ENCODE measurements around the gene NUP54.

DNA sequence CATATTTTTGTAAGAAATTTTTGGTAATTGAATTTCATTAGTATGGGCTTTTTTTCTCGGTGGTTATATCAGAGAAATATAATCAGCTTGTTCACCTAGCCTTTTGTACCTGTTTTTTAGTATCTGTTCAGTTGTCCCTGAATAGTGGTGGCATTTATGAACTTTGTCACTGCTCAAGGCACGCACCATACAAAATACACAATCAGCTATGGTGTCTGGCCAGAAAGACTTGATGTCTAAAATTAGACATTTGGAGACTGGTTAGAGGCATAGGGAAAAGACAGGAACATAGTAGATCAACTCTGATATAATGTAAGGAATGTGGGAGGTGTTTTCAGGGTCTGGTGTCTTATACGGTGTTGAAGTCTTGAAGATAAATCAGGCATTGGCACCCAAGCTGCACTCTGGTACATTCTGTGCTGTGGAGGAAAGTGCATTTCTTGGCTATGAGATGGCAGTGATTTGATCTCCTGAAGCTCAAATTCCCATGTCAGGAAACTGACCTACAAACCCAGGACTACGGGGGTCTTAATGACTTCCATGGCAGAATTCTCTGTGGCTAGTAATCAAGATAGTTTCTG, 70.1 kb downstream of the NUP54 start:
- TF ChIP-seq, protein P1, sequence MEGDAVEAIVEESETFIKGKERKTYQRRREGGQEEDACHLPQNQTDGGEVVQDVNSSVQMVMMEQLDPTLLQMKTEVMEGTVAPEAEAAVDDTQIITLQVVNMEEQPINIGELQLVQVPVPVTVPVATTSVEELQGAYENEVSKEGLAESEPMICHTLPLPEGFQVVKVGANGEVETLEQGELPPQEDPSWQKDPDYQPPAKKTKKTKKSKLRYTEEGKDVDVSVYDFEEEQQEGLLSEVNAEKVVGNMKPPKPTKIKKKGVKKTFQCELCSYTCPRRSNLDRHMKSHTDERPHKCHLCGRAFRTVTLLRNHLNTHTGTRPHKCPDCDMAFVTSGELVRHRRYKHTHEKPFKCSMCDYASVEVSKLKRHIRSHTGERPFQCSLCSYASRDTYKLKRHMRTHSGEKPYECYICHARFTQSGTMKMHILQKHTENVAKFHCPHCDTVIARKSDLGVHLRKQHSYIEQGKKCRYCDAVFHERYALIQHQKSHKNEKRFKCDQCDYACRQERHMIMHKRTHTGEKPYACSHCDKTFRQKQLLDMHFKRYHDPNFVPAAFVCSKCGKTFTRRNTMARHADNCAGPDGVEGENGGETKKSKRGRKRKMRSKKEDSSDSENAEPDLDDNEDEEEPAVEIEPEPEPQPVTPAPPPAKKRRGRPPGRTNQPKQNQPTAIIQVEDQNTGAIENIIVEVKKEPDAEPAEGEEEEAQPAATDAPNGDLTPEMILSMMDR (IDR thresholded peaks at IDR 0.05): no peak
- TF ChIP-seq POLR2A (IDR thresholded peaks at IDR 0.05) (no peak), POLR2AphosphoS5 (IDR thresholded peaks at IDR 0.05) (no peak), EP300 (IDR thresholded peaks at IDR 0.05) (no peak)
